Effector memory CD4-positive, alpha-beta T cell (primary cell): Measurements from ENCODE around the gene CDH4.
"Not testable (repeated sequence)": the region's sequence is repeated elsewhere in the genome, so short reads cannot be mapped to it uniquely, and the experiment has no call there.

ENCODE experiments used
- DNase-seq, 3 donors: peaks; one replicate each; pipeline ENCODE4 v3.0.0-alpha.2; 2020
- H3K27ac ChIP-seq: 2 replicates; pipeline ENCODE4 v1.7.0; 2013; ENCODE audit warnings: mild to moderate bottlenecking, low read length, moderate library complexity; ENCODE audit not compliant: insufficient read depth, poor library complexity, severe bottlenecking
- H3K27me3 ChIP-seq: replicated peaks from 2 replicates; pipeline ENCODE4 v1.7.0; 2013; ENCODE audit warnings: mild to moderate bottlenecking, low read length; ENCODE audit not compliant: insufficient read depth, control insufficient read depth, poor library complexity, severe bottlenecking
- H3K36me3 ChIP-seq: 2 replicates; pipeline ENCODE4 v1.7.0; 2013; ENCODE audit warnings: mild to moderate bottlenecking, low read length, moderate library complexity; ENCODE audit not compliant: control insufficient read depth, insufficient read depth
- H3K4me1 ChIP-seq: 2 replicates; pipeline ENCODE4 v1.7.0; 2013; ENCODE audit warnings: low read length, mild to moderate bottlenecking; ENCODE audit not compliant: control insufficient read depth, insufficient read depth, poor library complexity, severe bottlenecking
- H3K4me3 ChIP-seq: 2 replicates; pipeline ENCODE4 v1.7.0; 2013; ENCODE audit warnings: low read length, low read depth, mild to moderate bottlenecking; ENCODE audit not compliant: insufficient read depth, poor library complexity, severe bottlenecking
- H3K9me3 ChIP-seq: 2 replicates; pipeline ENCODE4 v1.7.0; 2013; ENCODE audit warnings: mild to moderate bottlenecking, low read length, moderate library complexity; ENCODE audit not compliant: control insufficient read depth

CDH4 gene

GRCh38 chr20:61262514-61262913, 10.5 kb downstream of the CDH4 start:
- Histone ChIP-seq H3K9me3 (no peaks in the 10 kb centered on the region), H3K27ac (no peak overlapping the region), H3K27me3 (peaks cover 3% of the 10 kb centered on the region), H3K4me1 (no peaks in the 10 kb centered on the region), H3K36me3 (no peaks in the 10 kb centered on the region), H3K4me3 (no peak overlapping the region)
- no peak for DNase-seq

GRCh38 chr20:61263084-61263695, 11.1 kb downstream of the CDH4 start:
- DNase-seq = no peak
- no peaks in the 10 kb centered on the region for H3K4me1 ChIP-seq
- no peak overlapping the region for H3K27ac ChIP-seq
- H3K27me3 ChIP-seq = peaks cover 3% of the 10 kb centered on the region
- H3K9me3 ChIP-seq = no peaks in the 10 kb centered on the region
- no peaks in the 10 kb centered on the region for H3K36me3 ChIP-seq
- no peak overlapping the region for H3K4me3 ChIP-seq

GRCh38 chr20:61263938-61264337, 11.9 kb downstream of the CDH4 start:
- Histone ChIP-seq H3K4me1 (no peaks in the 10 kb centered on the region), H3K4me3 (no peak overlapping the region), H3K9me3 (no peaks in the 10 kb centered on the region), H3K27ac (no peak overlapping the region), H3K36me3 (no peaks in the 10 kb centered on the region), H3K27me3 (peaks cover 3% of the 10 kb centered on the region)
- DNase-seq = no peak

GRCh38 chr20:61267241-61267640, 15.2 kb downstream of the CDH4 start:
- Histone ChIP-seq H3K4me1 (no peaks in the 10 kb centered on the region), H3K4me3 (no peak overlapping the region), H3K27me3 (peaks cover 3% of the 10 kb centered on the region), H3K27ac (no peak overlapping the region), H3K9me3 (no peaks in the 10 kb centered on the region), H3K36me3 (no peaks in the 10 kb centered on the region)
- no peak for DNase-seq

- H3K4me1 ChIP-seq = no peaks in the 10 kb centered on the region
- no peaks in the 10 kb centered on the region for H3K9me3 ChIP-seq
- no peak overlapping the region for H3K27ac ChIP-seq
- H3K36me3 ChIP-seq = no peaks in the 10 kb centered on the region
- DNase-seq = no peak
- H3K27me3 ChIP-seq = peaks cover 3% of the 10 kb centered on the region
- no peak overlapping the region for H3K4me3 ChIP-seq
These were observed 16.0 kb downstream of the CDH4 start for GRCh38 chr20:61268024-61268423.

- Histone ChIP-seq H3K9me3 (no peaks in the 10 kb centered on the region), H3K4me1 (no peaks in the 10 kb centered on the region), H3K27me3 (no peaks in the 10 kb centered on the region), H3K4me3 (no peak overlapping the region), H3K27ac (no peak overlapping the region), H3K36me3 (no peaks in the 10 kb centered on the region)
- no peak for DNase-seq
These were observed 19.5 kb downstream of the CDH4 start for GRCh38 chr20:61271312-61272231.

GRCh38 chr20:61273024-61273423, 21.0 kb downstream of the CDH4 start:
- H3K4me3 ChIP-seq, H3K27ac ChIP-seq, DNase-seq, H3K36me3 ChIP-seq, H3K27me3 ChIP-seq, H3K4me1 ChIP-seq, H3K9me3 ChIP-seq: not testable (repeated sequence)

- not testable (repeated sequence) for H3K9me3 ChIP-seq, H3K4me1 ChIP-seq, H3K27me3 ChIP-seq, DNase-seq, H3K4me3 ChIP-seq, H3K36me3 ChIP-seq, H3K27ac ChIP-seq
These were observed 21.6 kb downstream of the CDH4 start for GRCh38 chr20:61273666-61274065.

GRCh38 chr20:61274326-61274725, 22.3 kb downstream of the CDH4 start:
- no peaks in the 10 kb centered on the region for H3K4me1 ChIP-seq
- H3K27ac ChIP-seq = no peak overlapping the region
- H3K4me3 ChIP-seq = no peak overlapping the region
- no peaks in the 10 kb centered on the region for H3K9me3 ChIP-seq
- no peak for DNase-seq
- H3K36me3 ChIP-seq = no peaks in the 10 kb centered on the region
- H3K27me3 ChIP-seq = no peaks in the 10 kb centered on the region

GRCh38 chr20:61278296-61278695, 26.2 kb downstream of the CDH4 start:
- no peaks in the 10 kb centered on the region for H3K9me3 ChIP-seq

More at GRCh38 chr20:61278296-61278695, 26.2 kb downstream of the CDH4 start:
- H3K27me3 ChIP-seq = no peaks in the 10 kb centered on the region
- no peak for DNase-seq
- no peaks in the 10 kb centered on the region for H3K4me1 ChIP-seq
- no peak overlapping the region for H3K4me3 ChIP-seq
- no peaks in the 10 kb centered on the region for H3K36me3 ChIP-seq
- no peak overlapping the region for H3K27ac ChIP-seq
